AG04449 (cell line): ENCODE measurements around the gene GFOD1.

ENCODE experiments used
- CTCF ChIA-PET: fragments of 350-600 bp; formaldehyde crosslinking; extraction: SDS; loops from one replicate; lab custom pipeline; 2021; ENCODE audit warnings: antibody characterized with exemption; lab: Yijun Ruan, JAX
- POLR2A ChIA-PET: fragments of 400-600, 350-600 bp; formaldehyde crosslinking; extraction: SDS; loops from one replicate; lab custom pipeline; 2020; ENCODE audit warnings: antibody characterized with exemption, inconsistent platforms; lab: Yijun Ruan, JAX
- DNase-seq: peaks from one replicate; pipeline ENCODE4 v3.0.0-alpha.2; 2010; ENCODE audit warnings: low read depth, low spot score
- H3K4me3 ChIP-seq: 2 replicates; pipeline ENCODE4 v1.5.1; 2011; ENCODE audit warnings: low read depth, mild to moderate bottlenecking, control low read depth, low read length
- TF ChIP-seq, protein P1 (sequence below): IDR thresholded peaks from one replicate; pipeline ENCODE4 v1.5.1; 2011; ENCODE audit warnings: mild to moderate bottlenecking, moderate library complexity, low read length, control low read depth, inconsistent platforms; ENCODE audit not compliant: insufficient read depth; ENCODE audit errors: missing control alignments

Gene GFOD1

DNA sequence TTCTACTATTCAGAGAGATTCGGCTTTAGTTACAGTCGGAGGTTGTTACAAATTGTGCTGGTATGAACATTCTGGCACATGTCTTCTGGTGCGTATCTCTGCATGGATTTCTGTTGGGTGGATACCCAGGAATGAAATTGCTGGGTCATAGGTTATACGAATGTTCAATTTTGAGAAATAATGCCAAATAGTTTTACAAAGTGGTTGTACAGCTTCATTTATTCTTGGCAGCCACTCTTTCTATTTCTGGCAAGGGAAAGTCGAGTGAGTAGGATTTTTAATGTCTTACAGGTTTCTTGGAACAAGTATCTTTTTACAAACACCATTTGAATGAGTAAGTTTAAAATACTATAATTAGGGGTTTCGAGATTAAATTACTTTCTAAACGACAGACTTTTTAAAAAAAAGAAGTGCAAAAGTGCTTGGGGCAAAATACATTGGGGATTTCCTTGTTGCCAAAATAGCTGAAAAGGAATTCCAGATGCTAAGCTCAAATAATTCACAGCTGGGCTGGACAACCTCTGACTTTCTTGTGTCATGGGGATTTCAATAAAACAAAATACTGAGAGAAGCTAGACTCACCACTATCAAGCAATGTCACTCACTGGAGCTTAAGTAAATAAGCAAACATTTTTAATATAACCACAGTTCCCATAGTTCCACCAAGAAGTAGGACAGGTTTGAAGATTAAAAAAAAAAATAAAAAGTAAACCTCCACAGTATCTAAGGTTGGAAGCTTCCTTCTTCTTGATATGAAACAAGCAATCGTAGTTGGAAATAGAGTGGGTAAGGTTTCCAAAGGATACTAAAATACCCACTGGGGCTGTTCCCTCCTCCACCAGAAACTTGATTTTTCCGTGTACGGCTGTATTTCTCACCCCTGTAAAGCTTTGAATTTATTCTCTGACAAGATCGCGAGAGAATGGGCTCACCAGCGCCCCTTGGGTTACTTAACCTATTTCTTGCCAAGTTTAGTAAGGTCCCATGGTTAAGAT is 21.6 kb upstream of the GFOD1 start:
- TF ChIP-seq, protein P1, sequence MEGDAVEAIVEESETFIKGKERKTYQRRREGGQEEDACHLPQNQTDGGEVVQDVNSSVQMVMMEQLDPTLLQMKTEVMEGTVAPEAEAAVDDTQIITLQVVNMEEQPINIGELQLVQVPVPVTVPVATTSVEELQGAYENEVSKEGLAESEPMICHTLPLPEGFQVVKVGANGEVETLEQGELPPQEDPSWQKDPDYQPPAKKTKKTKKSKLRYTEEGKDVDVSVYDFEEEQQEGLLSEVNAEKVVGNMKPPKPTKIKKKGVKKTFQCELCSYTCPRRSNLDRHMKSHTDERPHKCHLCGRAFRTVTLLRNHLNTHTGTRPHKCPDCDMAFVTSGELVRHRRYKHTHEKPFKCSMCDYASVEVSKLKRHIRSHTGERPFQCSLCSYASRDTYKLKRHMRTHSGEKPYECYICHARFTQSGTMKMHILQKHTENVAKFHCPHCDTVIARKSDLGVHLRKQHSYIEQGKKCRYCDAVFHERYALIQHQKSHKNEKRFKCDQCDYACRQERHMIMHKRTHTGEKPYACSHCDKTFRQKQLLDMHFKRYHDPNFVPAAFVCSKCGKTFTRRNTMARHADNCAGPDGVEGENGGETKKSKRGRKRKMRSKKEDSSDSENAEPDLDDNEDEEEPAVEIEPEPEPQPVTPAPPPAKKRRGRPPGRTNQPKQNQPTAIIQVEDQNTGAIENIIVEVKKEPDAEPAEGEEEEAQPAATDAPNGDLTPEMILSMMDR = no peak

DNA sequence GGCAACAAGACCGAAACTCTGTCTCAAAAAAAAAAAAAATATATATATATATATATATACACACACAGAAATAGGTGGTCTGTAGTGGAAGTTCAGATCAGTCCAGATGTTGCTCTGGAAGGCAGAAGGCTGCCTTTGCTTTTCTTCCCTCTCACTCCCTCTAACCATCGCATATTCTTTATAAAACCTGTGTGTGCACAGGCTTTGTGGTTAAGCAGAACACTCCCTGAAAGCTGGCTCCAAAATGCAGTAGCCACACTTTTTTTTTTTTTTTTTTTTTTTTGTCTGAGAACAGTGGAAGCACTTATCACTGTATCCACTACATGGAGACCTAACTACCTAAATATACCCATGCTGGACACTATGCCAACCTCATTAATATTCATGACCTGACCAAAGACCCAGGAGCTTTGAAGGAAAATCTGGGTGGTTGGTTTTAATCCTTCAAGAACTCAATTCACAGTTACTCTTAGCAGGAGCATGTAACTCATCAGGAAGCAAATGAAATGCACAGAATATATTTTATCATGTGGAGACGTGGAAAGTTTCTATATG is 20.0 kb upstream of the GFOD1 start:
- ChIA-PET POLR2A (no interaction called here), CTCF (no interaction called here)
- DNase-seq = no peak
- no peak overlapping the region for H3K4me3 ChIP-seq
- TF ChIP-seq, protein P1 = no peak

More for the DNA sequence above, 21.6 kb upstream of the GFOD1 start:
- ChIA-PET CTCF (interaction anchor here (1.3 kb wide), 1 partner anchor 29 kb away, joined by 4 read pairs; no protein-coding TSS in a partner anchor), POLR2A (no interaction called here)
- H3K4me3 ChIP-seq = no peak overlapping the region
- DNase-seq = no peak

DNA sequence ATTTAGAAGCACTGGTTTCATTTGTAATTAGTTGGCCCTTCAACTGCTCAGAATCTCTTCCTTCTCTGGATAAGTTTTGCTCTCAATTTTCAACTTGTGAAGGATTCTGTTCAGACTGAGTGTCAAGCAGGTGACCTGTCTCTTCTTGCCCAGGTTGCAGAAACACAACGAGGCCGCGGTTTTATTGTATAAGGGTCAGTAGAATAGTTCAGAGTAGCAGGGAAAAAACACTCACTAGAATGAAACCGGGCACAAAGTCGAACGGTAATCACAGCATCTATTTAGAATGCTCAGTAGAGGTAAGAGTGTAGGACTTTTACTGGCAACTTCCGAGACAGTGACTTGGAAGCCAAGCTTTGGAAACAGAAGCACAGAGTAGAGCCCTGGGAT is 17.9 kb upstream of the GFOD1 start:
- ChIA-PET POLR2A (no interaction called here), CTCF (interaction anchor here (1.0 kb wide), 2 partner anchors 168 to 170 kb away, joined by 3 to 4 read pairs; no protein-coding TSS in a partner anchor)
- DNase-seq = no peak
- TF ChIP-seq, protein P1 = no peak
- H3K4me3 ChIP-seq = no peak overlapping the region

DNA sequence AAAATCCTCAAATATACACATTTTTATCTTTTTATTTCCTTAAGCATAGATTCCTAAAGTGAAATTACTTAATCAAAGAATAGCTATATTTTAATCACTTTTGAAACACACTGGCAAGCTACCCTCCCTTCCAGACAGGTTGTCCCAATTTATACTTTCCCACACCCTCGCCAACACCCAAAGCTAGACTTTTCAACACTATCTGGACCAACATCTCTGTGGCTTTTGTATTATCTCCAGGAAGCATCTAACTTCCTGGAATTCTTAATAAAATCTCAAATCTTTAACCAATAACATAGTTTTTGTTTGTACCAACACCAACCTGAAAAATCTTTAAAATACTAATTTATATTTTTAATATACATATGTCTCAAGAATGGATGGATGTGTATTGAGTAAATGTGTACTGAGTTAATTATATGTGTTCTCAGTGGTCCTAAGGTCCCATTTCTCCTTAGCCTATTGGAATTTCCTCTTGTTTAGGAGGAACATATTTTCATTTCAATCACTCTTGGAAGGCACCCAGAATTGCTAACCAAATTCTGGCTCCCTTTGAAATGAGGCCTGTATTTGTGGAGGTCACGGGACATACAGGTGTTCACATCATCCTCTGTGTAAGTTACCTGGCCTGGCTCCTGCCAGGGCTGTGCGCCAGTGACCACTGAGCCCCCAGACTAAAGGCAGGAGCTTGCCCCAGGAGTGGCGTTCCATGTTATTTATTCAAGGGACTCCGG is 17.4 kb upstream of the GFOD1 start:
- ChIA-PET POLR2A (no interaction called here), CTCF (interaction anchor here (1.0 kb wide), 2 partner anchors 167 to 170 kb away, joined by 3 to 4 read pairs; no protein-coding TSS in a partner anchor)
- TF ChIP-seq, protein P1 = no peak

DNA sequence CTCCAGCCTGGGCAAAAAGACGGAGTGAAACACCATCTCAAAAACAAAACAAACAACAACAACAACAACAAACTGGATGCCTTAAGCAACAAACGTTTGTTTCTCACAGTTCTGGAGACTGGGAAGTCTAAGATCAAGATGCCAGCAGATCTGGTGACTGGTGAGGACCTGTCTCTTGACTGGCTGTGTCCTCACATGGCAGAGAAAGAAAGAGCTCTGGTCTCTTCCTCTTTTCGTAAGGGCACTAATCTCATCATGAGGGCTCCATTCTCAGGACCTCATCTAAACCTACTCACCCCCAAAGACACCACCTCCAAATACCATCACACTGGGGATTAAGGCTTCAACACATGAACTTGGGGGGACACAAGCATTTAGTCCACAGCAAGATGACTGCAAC is 13.5 kb upstream of the GFOD1 start:
- TF ChIP-seq, protein P1 = no peak
- DNase-seq = no peak
- ChIA-PET POLR2A (no interaction called here), CTCF (no interaction called here)
- no peak overlapping the region for H3K4me3 ChIP-seq

More for the DNA sequence above, 17.4 kb upstream of the GFOD1 start:
- no peak for DNase-seq
- H3K4me3 ChIP-seq = no peak overlapping the region
